ENCODE measurements around the gene DUSP8.

Gene DUSP8

DNA sequence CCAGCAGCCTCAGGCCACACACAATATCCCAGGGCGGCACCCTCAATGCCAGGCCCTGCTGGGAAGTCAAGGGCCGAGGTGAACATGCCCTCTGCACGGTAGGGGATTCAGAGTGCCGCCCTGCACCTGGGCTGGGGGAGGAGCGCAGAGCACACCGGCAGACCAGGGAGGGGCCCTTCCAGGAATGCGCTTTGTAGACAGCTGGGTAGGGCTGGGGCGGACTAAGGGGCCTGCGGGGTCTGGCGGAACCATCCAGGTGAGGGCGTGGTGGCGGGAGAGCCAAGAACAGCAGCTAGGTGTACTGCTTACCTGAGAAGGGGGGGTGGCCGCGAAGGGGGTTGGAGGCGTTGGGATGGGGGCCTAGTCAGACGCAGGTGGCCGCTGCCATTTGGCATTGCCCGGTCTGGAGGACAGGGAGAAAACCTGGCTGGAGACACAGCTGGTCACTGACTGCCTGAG is 26.0 kb downstream of the DUSP8 start:
- TF ChIP-seq, protein P1, sequence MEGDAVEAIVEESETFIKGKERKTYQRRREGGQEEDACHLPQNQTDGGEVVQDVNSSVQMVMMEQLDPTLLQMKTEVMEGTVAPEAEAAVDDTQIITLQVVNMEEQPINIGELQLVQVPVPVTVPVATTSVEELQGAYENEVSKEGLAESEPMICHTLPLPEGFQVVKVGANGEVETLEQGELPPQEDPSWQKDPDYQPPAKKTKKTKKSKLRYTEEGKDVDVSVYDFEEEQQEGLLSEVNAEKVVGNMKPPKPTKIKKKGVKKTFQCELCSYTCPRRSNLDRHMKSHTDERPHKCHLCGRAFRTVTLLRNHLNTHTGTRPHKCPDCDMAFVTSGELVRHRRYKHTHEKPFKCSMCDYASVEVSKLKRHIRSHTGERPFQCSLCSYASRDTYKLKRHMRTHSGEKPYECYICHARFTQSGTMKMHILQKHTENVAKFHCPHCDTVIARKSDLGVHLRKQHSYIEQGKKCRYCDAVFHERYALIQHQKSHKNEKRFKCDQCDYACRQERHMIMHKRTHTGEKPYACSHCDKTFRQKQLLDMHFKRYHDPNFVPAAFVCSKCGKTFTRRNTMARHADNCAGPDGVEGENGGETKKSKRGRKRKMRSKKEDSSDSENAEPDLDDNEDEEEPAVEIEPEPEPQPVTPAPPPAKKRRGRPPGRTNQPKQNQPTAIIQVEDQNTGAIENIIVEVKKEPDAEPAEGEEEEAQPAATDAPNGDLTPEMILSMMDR (IDR thresholded peaks at IDR 0.05; ENCODE audit: insufficient read depth, low read depth, low read length, missing control alignments), result no peak
- DNase-seq (ENCODE audit: low read depth), result no peak
- H3K4me3 ChIP-seq (ENCODE audit: low read depth, low read length), result no peak overlapping the region

DNA sequence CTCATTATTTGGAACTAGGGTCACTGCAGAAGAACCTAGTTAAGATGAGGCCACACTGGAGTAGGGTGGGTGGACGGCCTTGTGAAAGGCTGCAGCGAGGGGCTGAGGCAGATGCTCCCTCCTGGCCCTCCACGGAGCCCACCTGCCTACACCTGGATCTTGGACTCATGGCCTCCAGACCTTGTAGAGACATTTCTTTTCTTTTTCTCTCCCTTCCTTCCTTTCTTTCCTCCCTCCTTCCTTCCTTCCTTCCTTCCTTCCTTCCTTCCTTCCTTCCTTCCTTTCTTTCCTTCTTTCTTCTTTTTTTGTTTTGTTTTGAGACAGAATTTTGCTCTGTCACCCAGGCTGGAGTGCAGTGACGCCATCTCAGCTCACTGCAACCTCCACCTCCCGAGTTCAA is 26.6 kb downstream of the DUSP8 start:
- no peak overlapping the region for H3K4me3 ChIP-seq (ENCODE audit: low read depth, low read length)
- TF ChIP-seq, protein P1 (IDR thresholded peaks at IDR 0.05; ENCODE audit: insufficient read depth, low read depth, low read length, missing control alignments), result no peak
- no peak for DNase-seq (ENCODE audit: low read depth)

DNA sequence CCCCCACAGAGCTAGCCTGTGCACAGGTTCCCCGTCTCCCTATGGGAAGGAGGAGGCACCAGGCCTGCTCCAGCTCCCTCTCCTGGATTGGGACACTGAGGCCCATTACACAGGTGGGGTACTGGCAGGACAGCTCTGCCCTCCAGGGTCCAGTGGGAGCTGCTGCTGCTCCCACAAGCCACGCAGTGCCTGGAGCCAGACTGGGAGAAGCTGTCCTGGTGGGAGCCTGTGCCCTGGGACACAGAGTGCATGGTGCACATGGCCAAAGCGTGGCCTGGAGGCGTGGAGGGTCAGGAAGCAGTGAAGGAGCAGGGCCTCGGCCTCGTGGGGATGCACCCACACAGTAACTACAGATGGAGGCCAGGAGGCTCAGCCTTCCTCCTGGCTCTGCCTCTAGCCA is 27.5 kb downstream of the DUSP8 start:
- TF ChIP-seq, protein P1 (IDR thresholded peaks at IDR 0.05; ENCODE audit: insufficient read depth, low read depth, low read length, missing control alignments), result no peak
- DNase-seq (ENCODE audit: low read depth), result no peak
- no peak overlapping the region for H3K4me3 ChIP-seq (ENCODE audit: low read depth, low read length)

DNA sequence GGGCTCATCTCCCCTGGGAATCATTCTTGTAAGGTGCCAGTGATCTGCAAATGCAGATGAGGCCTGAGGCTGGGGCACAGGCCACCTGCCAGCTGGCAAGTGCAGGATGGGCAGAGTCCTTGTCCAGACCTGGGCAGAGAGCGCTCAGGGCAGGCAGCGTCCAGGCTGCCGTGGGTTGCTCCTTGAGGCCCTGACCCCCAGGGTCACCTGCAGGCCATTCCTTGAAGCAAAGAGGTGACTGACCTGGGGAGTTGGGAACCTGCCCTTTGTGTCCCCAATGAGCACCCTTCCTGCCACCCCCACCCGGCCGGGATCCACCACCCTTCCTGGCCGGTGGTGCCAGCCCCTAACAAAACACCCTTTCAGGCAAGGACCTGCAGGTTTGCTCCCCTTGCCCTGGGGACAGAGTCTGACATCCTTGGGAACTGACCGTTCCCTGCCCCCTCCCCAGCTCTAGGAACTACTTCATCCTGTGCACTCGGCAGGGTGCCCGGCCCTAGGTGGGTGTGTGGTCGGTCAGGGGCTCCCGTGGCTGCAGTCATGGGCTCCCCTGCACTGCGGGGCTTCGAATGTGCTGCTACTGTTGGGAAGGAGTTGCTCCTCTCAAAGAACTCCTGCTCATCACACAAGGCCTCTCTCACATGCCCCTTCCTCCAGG is 28.3 kb downstream of the DUSP8 start:
- no peak overlapping the region for H3K4me3 ChIP-seq (ENCODE audit: low read depth, low read length)
- TF ChIP-seq, protein P1 (IDR thresholded peaks at IDR 0.05; ENCODE audit: insufficient read depth, low read depth, low read length, missing control alignments), result no peak
- no peak for DNase-seq (ENCODE audit: low read depth)

DNA sequence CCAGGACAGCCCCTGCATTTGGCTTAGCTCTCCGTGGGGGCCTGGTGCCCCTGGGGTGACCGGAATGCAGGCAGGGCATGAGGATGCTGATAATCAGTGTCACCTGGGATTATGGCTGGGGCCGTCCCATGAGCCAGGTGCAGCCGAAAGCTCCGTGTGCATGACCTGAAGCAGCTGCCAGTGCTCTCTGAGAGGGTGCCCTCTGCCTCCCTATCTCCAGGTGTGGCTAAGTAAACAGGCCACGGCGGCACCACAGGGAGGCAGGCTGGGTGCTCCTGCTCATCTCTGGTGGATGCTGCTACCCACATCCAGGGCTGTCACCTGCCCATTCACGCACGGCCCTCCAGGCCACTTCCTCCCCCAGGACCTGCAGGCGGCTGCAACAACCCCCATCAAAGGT is 29.8 kb downstream of the DUSP8 start:
- H3K4me3 ChIP-seq (ENCODE audit: low read depth, low read length), result no peak overlapping the region
- DNase-seq (ENCODE audit: low read depth), result no peak
- TF ChIP-seq, protein P1 (IDR thresholded peaks at IDR 0.05; ENCODE audit: insufficient read depth, low read depth, low read length, missing control alignments), result no peak

DNA sequence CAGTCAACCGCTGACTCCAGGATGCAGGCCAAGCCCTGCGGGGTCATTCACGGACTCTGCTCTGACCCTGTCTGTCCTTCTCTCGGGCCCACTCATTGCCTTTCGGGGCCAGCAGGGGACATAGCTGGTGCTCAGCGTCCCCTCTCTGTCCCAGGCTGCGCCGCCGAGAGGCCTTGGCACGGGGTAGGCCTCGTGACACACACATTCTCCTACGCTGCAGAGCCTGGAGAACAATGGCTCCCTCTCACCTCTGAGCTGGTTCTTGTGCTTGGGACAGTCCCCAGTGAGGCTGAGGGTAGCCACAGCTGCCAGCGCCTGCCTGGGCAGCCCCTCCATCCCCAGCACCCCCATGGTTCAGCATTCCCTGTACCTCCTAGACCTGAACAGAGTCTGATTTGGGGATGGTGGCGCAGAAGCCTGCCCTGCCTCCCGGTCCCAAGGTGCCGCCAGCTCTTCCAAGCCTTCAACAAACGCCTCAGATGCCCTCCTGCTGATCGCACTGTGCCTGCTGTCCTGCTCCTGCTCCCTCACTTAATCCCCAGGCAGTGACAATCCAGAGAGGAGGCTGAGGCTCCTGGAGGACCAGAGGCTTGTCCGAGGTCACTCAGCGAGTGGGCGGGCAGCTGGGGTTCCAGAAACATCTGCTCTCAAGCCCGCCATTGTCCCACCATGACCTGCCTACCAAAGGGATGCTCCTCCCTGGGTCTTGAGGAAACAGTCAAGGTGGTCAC is 30.4 kb downstream of the DUSP8 start:
- TF ChIP-seq, protein P1 (IDR thresholded peaks at IDR 0.05; ENCODE audit: insufficient read depth, low read depth, low read length, missing control alignments), result no peak
- no peak for DNase-seq (ENCODE audit: low read depth)
- H3K4me3 ChIP-seq (ENCODE audit: low read depth, low read length), result no peak overlapping the region
